Duodenal mucosa (tissue), 2 donors: ENCODE results near the gene PSMB8.

Experiments
- H3K27ac ChIP-seq: one replicate; pipeline ENCODE4 v1.7.0; 2013; ENCODE audit warnings: low read depth, low read length
- H3K27me3 ChIP-seq, 2 donors: one replicate each; pipeline ENCODE4 v1.7.0; 2013; ENCODE audit warnings: low read length in 2 of 2, control low read depth in 1 of 2; ENCODE audit not compliant: insufficient read depth in 2 of 2, control insufficient read depth in 1 of 2
- H3K36me3 ChIP-seq, 2 donors: one replicate each; pipeline ENCODE4 v1.7.0; 2013; ENCODE audit warnings: low read length in 2 of 2, control low read depth in 1 of 2; ENCODE audit not compliant: insufficient read depth in 2 of 2, control insufficient read depth in 1 of 2
- H3K4me1 ChIP-seq, 2 donors: one replicate each; pipeline ENCODE4 v1.7.0; 2013; ENCODE audit warnings: low read length in 2 of 2, control low read depth in 1 of 2; ENCODE audit not compliant: insufficient read depth in 2 of 2, control insufficient read depth in 1 of 2
- H3K4me3 ChIP-seq, 2 donors: one replicate each; pipeline ENCODE4 v1.7.0; 2013; ENCODE audit warnings: low read length in 2 of 2, low read depth in 1 of 2
- H3K9ac ChIP-seq, 2 donors: one replicate each; pipeline ENCODE4 v1.7.0; 2013; ENCODE audit warnings: low read length in 2 of 2, low read depth in 1 of 2
- H3K9me3 ChIP-seq, 2 donors: one replicate each; pipeline ENCODE4 v1.7.0; 2013; ENCODE audit warnings: low read length in 2 of 2, control low read depth in 1 of 2; ENCODE audit not compliant: control insufficient read depth in 1 of 2

The PSMB8 gene

GRCh38 chr6:32857156-32857891, 13.5 kb upstream of the PSMB8 start:
- Histone ChIP-seq H3K36me3 (peaks cover 28 to 29% of the 10 kb centered on the region in 2 donors), H3K27ac (no peak overlapping the region), H3K4me1 (peaks cover 22 to 24% of the 10 kb centered on the region in 2 donors)

DNA sequence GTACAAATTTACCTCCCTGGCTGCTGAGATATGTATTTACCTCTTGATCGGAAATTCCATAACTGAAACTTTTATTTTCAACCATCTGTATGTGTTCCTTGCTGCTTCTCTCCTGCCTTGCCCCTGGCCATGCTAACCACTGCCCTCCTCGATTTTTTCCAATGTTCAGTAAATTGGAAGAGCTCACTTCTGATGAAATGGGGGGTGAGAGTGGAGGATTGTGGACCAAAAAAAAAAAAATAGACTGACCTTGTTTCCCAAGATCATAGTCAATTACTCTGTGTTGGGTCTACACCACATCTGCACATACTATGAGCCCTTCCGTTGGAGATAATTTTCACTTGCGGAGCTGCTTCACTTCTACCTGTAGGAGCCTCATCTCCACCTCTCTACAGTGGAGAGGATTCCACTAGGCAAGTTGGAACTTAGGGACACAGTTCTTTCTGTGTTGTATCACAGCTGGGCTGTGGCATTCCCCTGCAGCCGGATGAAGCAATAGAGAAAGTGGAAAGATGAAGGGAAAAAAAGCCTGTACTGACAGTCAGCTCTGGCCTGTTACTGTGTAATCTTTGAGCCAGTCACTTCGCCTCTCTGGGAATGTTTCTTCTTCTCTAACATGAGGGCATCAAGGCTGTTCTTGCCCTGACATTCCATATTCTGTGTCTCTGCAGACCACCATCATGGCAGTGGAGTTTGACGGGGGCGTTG, 11.8 kb upstream of the PSMB8 start:
- Histone ChIP-seq H3K4me1 (peaks cover 35 to 38% of the 10 kb centered on the region in 2 donors), H3K4me3 (peak overlapping the region; percentile 94 to 97), H3K27me3 (no peaks in the 10 kb centered on the region), H3K27ac (peak overlapping the region; percentile 100), H3K9me3 (no peaks in the 10 kb centered on the region), H3K36me3 (peaks cover 39% of the 10 kb centered on the region in 2 donors), H3K9ac (peak overlapping the region in 1 of 2 donors; percentile 97)

More at GRCh38 chr6:32857156-32857891, 13.5 kb upstream of the PSMB8 start:
- H3K9me3 ChIP-seq = no peaks in the 10 kb centered on the region
- H3K9ac ChIP-seq = no peak overlapping the region
- no peak overlapping the region for H3K4me3 ChIP-seq
- H3K27me3 ChIP-seq = no peaks in the 10 kb centered on the region

- Histone ChIP-seq H3K9ac (peak overlapping the region; percentile 97 to 100), H3K4me1 (peaks cover 40 to 41% of the 10 kb centered on the region in 2 donors), H3K27me3 (no peaks in the 10 kb centered on the region), H3K9me3 (no peaks in the 10 kb centered on the region), H3K4me3 (peak overlapping the region; percentile 94 to 97), H3K36me3 (peaks cover 44 to 46% of the 10 kb centered on the region in 2 donors), H3K27ac (peak overlapping the region; percentile 100)
These were observed 10.7 kb upstream of the PSMB8 start for GRCh38 chr6:32854376-32855178.

GRCh38 chr6:32853541-32854375, 9.9 kb upstream of the PSMB8 start, which contains the start of the genes PSMB9 and TAP1:
PSMB9 (plus strand) TSS chr6:32854192; CDS start chr6:32854230, 38 bp downstream.
TAP1 (minus strand) TSS chr6:32853704; CDS start chr6:32853636, 68 bp downstream.
- Histone ChIP-seq H3K36me3 (peaks cover 42 to 43% of the 10 kb centered on the region in 2 donors), H3K27me3 (no peaks in the 10 kb centered on the region), H3K9me3 (no peaks in the 10 kb centered on the region), H3K4me3 (peak within 1 kb of the TSS; percentile 94 to 97), H3K9ac (peak within 1 kb of the TSS; percentile 97 to 100), H3K4me1 (peaks cover 41 to 43% of the 10 kb centered on the region in 2 donors), H3K27ac (peak within 1 kb of the TSS; percentile 100)

- Histone ChIP-seq H3K27me3 (no peaks in the 10 kb centered on the region), H3K4me3 (peak overlapping the region; percentile 94 to 97), H3K4me1 (peaks cover 41 to 51% of the 10 kb centered on the region in 2 donors), H3K27ac (peak overlapping the region; percentile 100), H3K36me3 (peaks cover 43 to 44% of the 10 kb centered on the region in 2 donors), H3K9me3 (no peaks in the 10 kb centered on the region), H3K9ac (peak overlapping the region; percentile 97 to 100)
These were observed 9.1 kb upstream of the PSMB8 start for GRCh38 chr6:32852844-32853540.

DNA sequence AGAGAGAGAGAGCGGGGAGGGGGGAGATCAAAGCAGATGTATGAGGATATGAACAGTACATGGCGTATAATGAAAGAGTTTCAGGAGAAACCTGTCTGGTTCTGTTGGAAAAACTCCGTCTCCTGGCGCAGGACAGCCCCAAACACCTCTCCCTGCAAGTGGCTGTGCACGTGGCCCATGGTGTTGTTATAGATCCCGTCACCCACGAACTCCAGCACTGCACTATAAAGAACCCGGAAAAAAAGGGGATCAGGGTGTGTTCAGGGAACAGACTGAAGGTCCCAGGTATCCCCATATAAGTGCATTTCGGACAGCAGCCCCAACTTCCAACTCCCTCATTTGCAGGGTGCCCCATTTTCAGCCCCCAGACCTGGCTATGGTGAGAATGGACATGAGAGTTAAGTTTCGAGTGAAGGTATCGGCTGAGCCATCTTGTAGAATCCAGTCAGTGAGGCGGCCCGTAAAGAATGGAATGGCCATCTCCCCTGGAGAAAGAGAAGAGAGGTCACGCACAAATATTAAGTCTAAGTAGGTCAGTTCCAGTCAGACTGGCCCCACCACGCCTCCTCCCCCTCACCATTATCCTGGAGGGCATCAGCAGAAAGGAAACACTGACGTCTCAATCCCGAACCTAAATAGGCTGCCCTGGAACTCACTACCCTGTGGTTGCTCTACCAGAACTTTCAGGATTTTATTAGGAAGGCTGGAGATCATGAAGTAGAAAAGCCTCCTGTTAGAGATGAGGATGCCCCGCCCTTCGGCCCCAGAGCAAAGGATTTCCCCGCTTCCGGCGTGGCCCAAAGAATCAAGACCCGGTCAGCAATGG, 8.4 kb upstream of the PSMB8 start:
- peaks cover 43 to 44% of the 10 kb centered on the region in 2 donors for H3K36me3 ChIP-seq
- H3K4me1 ChIP-seq = peaks cover 40 to 53% of the 10 kb centered on the region in 2 donors
- no peaks in the 10 kb centered on the region for H3K9me3 ChIP-seq
- H3K9ac ChIP-seq = peak overlapping the region; percentile 97 to 100
- peak overlapping the region; percentile 94 to 97 for H3K4me3 ChIP-seq
- no peaks in the 10 kb centered on the region for H3K27me3 ChIP-seq
- H3K27ac ChIP-seq = peak overlapping the region; percentile 100

GRCh38 chr6:32851025-32851424, 7.2 kb upstream of the PSMB8 start:
- Histone ChIP-seq H3K27ac (no peak overlapping the region), H3K9ac (peak overlapping the region in 1 of 2 donors; percentile 20), H3K4me1 (peaks cover 42 to 54% of the 10 kb centered on the region in 2 donors), H3K9me3 (no peaks in the 10 kb centered on the region), H3K4me3 (peak overlapping the region in 1 of 2 donors; percentile 94), H3K36me3 (peaks cover 46 to 53% of the 10 kb centered on the region in 2 donors), H3K27me3 (no peaks in the 10 kb centered on the region)

DNA sequence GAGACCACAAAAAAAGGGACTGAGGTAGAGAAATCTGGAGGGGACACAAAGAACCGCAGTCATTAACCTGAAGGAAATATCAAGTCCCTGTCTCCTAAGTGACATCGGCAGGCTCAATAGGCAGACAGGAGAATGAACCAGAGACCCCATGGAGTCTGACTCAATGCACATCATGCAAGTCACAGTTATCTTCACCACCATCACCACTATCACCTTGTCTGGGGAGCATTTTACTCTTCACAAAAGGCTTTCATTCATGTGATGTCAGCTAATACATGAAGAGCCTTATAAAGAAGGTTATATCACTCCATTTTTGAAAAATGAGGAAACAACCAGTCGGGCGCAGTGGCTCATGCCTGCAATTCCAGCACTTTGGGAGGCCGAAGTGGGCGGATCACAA, 5.3 kb upstream of the PSMB8 start:
- H3K27me3 ChIP-seq = no peaks in the 10 kb centered on the region
- no peak overlapping the region for H3K4me3 ChIP-seq
- peaks cover 56 to 62% of the 10 kb centered on the region in 2 donors for H3K36me3 ChIP-seq
- H3K4me1 ChIP-seq = peaks cover 38 to 54% of the 10 kb centered on the region in 2 donors
- H3K27ac ChIP-seq = no peak overlapping the region
- peak overlapping the region in 1 of 2 donors; percentile 20 for H3K9ac ChIP-seq
- H3K9me3 ChIP-seq = no peaks in the 10 kb centered on the region
